Melanocyte of skin (primary cell): ENCODE measurements around the gene PON2. TPM values are rescaled to one million over a fixed set of nuclear protein-coding genes. Genes with fewer than 3 reads are reported as not detected.

Experiments used
- total RNA-seq, 2 donors: library from RNA; depleted of rRNA; stranded (reverse); fragments of >200 nt; gene quantifications; 2 replicates each; pipeline ENCODE4 v1.2.3, GENCODE V29; 2012

PON2 gene
- total RNA-seq = 10 to 100 TPM; 76.9 to 87.4 TPM

GRCh38 chr7:95434557-95435421, at the start of gene PON2:
PON2 (minus strand) TSS chr7:95435028; CDS start chr7:95434951, 77 bp downstream.

GRCh38 chr7:95396136-95397032, 38.4 kb downstream of the PON2 start, which contains the start of gene PON3:
PON3 (minus strand) TSS chr7:95396375; CDS start chr7:95396350, 25 bp downstream.

Other genes starting within 250 kb of the PON2 start
- gene PON1, start 110.5 kb downstream of the PON2 start, total RNA-seq = under 1 TPM in 1 of 2 donors, not detected in 1; under 0.01 TPM
- gene PON3, start 38.7 kb downstream of the PON2 start, total RNA-seq = under 1 TPM in 1 of 2 donors, not detected in 1; 0.69 TPM
- gene ASB4, start 50.9 kb upstream of the PON2 start, total RNA-seq = under 1 TPM; under 0.01 TPM
- gene PDK4, start 161.5 kb upstream of the PON2 start, total RNA-seq = 10 to 100 TPM in 1 of 2 donors, 1 to 10 TPM in 1; 1.7 to 15.0 TPM